HG02623 (cell line): ENCODE data around the gene YIF1A.
"Not testable (repeated sequence)": the region's sequence is repeated elsewhere in the genome, so short reads cannot be mapped to it uniquely, and the experiment has no call there.

Experiments used
- ATAC-seq: cut with Tn5 transposase; IDR thresholded peaks from one replicate; pipeline ENCODE4 v1.9.1; 2021; ENCODE audit warnings: moderate library complexity; ENCODE audit not compliant: unreplicated experiment

YIF1A gene

DNA sequence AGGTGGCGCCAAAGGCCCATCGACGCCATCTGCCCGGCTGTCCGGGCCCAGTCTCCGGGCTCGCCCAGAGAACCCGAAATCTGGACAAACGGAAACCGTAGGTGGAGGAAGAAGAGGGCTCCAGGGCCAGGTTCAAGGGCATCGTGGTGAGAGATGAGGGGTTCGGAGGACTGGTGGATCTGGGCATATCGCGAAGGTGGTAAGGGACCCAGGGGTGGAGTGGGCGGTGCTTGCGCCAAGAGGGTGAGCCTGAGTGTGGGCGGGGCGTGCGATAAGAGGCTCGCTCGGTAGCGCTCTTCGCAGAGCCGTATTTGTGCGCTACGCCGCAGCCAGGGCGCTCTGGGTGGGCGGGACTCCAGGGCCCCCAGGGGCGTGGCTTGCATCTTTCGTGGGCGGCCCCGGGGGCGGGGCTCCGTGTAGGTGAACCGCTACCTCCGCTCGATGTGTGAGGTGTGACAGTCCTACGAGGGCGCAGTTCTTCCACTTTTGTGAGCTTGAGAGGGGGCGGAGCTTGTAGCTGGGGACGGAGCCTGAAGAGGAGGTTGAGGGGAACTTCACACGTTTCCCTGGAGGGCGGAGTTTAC lies 23.1 kb upstream of the YIF1A start:
- peak; percentile 50 for ATAC-seq

GRCh38 chr11:66311470-66311964 lies 22.6 kb upstream of the YIF1A start:
- no peak for ATAC-seq

DNA sequence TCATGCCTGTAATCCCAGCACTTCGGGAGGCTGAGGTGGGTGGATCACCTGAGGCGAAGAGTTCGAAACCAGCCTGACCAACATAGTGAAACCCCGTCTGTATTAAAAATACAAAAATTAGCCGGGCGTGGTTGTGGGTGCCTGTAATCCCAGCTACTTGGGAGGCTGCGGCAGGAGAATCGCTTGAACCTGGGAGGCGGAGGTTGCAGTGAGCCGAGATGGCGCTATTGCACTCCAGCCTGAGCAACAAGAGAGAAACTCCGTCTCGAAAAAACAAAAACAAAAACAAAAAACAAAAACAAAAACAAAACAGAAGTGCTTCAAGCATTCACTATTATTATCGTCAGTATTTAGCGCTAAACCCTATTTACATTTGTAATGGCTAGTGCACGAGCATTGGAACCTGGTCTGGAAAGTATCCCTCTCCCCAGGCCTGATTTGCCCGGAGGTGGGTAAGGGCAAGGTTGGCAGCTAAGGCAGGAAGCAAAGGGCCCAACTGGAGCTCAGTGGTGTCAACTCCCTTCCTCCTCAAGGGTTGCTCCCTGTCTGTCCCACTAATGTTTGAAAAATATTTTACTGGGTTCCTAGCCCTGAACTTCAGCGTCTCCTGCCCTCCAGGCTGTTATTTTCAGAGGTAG lies 22.0 kb upstream of the YIF1A start:
- ATAC-seq = not testable (repeated sequence)

GRCh38 chr11:66310324-66310723 lies 21.4 kb upstream of the YIF1A start:
- ATAC-seq = no peak

DNA sequence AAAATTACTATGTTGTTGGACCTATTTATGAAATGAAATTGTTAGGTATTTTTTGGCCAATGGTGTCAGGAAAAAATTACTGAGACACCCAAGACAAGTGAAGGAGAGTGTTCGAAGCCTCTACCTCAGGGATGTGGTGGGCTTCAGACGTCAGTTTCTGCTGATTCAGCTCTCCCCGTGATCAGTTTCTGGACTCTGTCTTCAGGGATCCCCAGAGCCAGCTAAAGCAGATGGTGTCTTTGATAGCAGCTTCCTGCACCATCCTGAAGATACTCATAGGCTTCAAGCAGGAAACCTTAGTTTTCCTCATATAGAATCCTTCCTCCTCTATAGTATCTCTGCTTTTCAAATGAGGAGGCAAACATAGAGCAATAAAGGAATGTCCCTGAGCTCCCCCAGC lies 20.5 kb upstream of the YIF1A start:
- ATAC-seq = no peak

DNA sequence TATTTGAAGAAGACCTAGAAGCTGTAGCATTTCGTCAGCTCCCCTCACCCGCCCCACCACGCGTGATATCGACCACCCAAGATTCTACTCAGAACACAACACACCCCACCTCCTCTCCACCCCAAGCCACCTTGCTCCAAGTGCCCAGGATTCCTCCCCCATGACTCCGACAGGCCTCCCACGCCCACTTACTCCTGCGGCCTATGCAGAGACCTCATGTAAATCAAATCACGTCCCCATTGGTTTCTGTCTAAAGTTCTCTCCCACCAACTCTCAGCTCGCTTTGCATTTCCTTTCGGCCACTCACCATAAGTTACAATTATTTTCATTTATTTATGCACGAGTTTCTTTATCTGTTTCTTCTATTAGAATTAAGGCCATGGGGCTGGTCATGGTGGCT lies 13.7 kb upstream of the YIF1A start:
- no peak for ATAC-seq

- ATAC-seq = no peak
Observed at GRCh38 chr11:66299186-66299585, 10.2 kb upstream of the YIF1A start.

DNA sequence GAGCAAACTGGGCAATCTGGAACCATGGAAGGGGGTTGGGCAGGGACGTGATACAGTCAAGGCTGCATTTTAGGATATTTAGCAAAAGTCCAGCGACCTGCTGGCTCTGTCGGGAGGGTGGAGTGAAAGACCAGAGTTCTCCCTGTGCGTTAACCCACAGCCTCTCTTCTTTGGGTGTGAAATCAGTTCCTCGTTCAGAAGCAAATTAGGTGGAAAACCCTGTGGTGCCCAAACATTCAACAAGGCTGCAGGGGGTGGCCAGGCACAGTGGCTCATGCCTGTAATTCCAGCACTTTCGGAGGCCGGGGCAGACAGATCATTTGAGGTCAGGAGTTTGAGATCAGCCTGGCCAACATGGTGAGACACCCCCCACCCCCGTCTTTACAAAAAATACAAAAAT lies 8.7 kb upstream of the YIF1A start:
- ATAC-seq = no peak

- ATAC-seq = no peak
Observed at GRCh38 chr11:66294626-66295620, 6.0 kb upstream of the YIF1A start.

- ATAC-seq = no peak
Observed at GRCh38 chr11:66293777-66294625, 5.1 kb upstream of the YIF1A start.

DNA sequence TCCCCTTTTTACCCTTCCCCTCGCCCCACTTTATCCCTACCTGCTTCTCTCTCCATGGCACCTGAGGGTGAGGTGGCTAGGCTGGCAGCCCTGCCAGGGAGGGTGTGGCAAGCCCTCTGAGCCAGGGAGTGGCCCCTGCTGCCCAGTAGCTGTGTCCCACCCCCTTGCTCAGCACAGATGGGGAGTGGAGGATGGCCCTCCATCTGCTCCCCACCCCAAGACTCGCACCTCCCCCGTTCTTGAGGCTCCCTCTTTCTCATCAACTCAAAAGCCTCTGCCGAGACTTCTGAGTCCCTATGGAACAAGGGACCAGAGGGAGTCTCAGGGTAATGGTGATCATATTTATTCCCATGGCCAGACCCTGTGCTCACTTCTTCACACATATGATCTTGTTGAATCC lies 4.4 kb upstream of the YIF1A start:
- no peak for ATAC-seq

- ATAC-seq = no peak
Observed at GRCh38 chr11:66292543-66293332, 3.8 kb upstream of the YIF1A start.

DNA sequence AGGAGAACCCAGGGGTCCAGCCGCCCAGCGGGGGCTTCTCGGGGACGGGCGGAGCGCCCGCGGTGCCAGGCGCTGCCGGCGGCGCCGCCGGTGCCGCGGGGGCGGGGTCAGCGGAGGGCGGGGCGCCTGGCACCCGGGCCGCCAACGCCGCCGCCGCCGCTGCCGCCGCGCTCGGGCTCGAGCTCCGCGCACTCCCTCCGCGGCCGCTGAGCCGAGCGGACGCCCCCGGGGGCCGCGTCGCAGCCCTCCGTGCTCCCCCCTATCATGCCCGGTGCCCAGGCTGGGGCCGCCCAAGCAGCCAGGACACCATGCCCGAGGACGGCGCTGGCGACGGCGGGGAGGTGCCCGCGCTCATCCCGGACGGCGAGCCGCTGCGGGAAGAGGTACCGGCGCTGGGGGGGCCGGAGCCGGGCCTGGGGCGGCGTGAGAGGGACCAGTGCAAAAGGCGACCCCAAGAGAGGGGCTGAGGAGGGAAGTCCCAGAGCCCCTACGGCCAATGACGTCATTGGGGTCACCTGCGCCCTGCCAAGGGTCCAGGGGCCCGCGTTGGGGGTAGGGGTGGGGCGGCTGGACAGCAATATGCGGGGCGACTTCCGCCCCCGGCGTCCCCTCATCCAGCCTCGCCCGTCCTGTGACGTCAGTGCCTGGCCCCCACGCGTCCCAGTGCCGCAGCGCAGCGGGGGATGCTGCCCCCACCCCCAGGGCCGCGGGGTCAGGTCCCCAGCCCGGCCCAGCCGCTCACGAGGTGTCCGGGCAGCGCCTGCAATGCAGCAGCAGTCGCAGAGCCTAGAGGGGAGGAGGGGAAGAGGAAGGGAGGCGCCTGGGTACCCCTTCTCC lies 3.0 kb upstream of the YIF1A start, which contains the start of gene TMEM151A:
Gene TMEM151A (plus strand): TSS at position 189 of the 837 bp plus-strand sequence. CDS start 120 bp downstream, at position 309.
- ATAC-seq = no peak

DNA sequence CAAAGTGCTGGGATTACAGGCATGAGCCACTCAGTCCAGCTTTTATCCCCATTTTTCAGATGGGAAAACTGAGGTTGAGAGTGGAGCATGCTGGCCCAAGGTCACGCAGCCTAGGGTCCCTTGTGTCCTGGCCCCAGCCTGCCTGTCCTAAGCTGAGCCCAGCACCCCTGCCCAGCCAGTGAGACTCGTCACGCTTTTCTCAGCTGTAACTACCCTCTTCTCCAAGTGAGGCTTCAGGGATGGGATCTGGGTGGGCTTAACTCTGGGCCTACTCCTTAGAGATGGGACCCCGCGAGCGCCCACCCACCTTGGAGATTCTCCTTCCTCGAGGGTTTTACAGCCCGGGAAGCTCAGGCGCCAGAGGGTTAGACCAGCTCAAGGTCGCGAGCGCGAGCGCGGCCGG lies 2.4 kb upstream of the YIF1A start:
- ATAC-seq = no peak

DNA sequence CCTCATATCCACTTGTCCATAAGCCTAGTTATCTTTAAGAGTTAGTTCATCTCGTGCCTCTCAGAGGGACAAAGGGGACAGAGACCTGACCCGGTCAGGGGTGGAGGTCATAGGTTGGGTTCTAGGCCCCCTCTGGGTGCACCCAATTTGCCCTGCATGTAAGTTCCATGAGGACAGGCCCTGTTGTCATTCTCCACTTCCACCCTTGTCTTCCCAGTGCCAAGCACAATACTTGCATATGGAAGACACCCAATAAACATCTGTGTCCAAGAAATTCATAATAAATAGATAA lies 1.3 kb upstream of the YIF1A start:
- ATAC-seq = no peak

DNA sequence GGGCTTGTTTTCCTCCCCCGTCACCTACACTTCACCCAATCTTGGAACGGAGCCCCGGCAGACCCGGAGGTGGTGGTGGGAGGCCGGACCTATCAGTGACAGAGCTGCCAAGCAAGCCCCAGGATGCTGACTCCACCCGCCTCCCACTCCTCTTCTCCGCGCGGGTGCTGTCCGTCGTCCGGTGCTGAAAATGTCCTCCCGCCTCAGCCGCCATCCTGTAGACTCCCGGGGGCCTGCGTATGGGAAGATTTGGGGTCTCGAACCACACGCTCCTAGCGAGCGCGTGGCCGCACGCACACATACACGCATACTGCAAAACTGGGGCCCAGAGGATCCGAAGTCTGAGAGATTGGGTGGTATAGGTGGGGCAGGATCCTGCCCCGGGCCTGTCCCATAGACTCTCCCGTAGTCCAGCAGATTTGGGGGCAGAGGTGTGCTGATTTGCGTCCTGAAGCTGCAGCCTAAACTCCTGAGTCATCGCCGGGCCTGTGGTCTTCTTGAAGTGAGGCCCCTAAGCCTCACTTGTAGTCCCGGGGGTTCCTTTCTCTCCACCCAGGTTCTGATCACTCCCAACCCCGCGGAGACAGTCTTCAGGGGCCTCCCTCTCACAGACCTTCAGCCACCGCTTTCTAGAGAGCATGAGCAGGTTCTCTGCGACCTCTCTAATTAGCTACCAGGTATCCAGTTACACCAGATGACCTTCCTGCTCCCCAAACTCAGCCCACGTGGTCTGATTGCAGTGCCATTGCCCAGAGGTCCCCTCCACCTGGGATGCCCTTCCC lies 796 bp upstream of the YIF1A start:
- ATAC-seq = peak; percentile 28

DNA sequence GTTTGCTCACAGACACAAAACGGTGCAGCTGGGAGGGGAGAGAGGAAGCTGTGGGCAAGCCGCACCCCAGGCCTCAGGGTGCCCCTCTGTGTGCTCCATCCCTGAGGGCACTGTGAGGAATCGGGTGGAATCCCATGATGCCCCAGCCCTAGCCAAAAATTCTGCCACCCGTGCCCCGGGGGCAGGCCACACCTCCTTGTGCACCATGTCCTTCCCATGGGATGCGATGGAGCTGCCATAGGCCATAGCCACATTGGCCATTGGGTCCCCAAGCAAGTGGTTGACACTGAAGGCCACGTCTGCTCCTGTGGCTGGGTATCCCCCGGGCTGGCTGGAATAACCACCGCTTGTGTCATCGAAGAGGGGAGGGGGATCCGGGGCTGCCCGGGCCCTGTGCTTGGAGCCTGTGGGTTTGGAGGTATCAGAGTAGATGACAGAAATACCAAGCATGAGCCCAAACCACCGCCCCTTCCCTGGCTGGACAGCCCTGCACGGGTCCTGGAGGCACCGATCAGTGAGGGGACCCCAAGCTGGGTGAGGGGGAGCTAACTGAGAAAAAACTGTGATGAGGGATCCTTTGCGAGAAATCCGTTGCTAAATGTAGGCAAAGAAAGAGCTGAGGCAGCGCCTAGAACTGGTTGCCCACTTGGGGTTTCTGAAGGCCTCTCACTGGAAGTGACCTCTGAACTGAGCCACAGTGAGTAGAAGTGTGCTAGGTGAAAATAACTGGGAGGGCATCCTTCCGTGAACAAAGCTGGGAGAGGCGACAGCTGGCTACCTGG lies 863 bp downstream of the YIF1A start:
- no peak for ATAC-seq
